ENCODE results near the gene C12orf76.
"Not testable (repeated sequence)": the region's sequence is repeated elsewhere in the genome, so short reads cannot be mapped to it uniquely, and the experiment has no call there.

Gene C12orf76, protein sequence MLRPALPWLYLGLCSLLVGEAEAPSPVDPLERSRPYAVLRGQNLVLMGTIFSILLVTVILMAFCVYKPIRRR

DNA sequence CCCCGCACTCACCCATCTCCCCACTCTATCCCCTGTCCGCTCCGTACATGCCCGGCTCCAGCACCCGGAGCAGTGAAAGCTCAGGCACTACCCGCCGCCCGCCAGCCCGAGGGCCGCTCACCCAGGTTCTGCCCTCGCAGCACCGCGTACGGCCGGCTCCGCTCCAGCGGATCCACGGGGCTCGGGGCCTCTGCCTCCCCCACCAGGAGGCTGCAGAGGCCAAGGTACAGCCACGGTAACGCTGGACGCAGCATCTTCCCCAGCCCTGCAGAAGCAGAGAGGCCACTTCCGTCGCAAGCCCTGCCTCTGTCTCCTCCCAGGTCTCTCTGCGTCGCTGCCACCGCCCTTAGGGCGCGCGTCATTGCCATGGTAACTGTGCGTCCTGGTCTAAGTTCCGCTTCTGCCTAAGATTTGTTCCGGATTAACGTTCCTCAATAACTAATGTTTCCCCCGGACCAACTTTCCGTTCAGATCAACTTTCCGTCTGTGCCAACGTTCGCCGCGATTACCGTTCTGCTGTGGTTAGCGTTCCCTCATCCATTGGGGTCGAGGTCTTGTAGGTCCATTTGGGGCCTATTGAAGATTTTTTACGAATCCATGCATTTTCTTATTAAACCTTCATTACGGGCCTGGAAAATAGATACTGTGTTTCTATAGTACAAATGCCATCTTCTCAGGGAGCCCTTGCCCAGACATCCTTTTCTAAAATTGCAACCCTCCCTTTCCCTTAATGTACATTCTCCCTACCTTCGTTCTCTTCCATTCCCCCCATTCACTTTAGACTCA, at the start of gene C12orf76:
Gene C12orf76, minus strand, starts transcription at position 281 of the 786 bp plus-strand sequence. Its CDS starts 27 bp downstream, at position 254.
- peak within 1 kb of the TSS; percentile 93 for H3K4me3 Mint-ChIP-seq
- intact Hi-C loops (cut with micrococcal nuclease) = loop anchor here (2.0 kb wide), 1 partner anchor 30 kb away; no protein-coding TSS in a partner anchor
- H3K27me3 Mint-ChIP-seq = no peaks in the 10 kb centered on the region
- no peaks in the 10 kb centered on the region for H3K9me3 Mint-ChIP-seq
- peak within 1 kb of the TSS; percentile 98 for H3K27ac Mint-ChIP-seq
- peaks cover 20% of the 10 kb centered on the region for H3K36me3 Mint-ChIP-seq (ENCODE audit: low read depth)
- peaks cover 43% of the 10 kb centered on the region for H3K4me1 Mint-ChIP-seq (ENCODE audit: low read depth)

GRCh38 chr12:110093631-110094311, 45.4 kb upstream of the C12orf76 start:
- Mint-ChIP-seq H3K36me3 (ENCODE audit: low read depth) (no peaks in the 10 kb centered on the region), H3K4me1 (ENCODE audit: low read depth) (peaks cover 18% of the 10 kb centered on the region), H3K9me3 (no peaks in the 10 kb centered on the region), H3K27me3 (no peaks in the 10 kb centered on the region), H3K4me3 (no peak overlapping the region), H3K27ac (no peak overlapping the region)
- intact Hi-C loops (cut with micrococcal nuclease) = no loop called here

GRCh38 chr12:110091136-110091711, 42.9 kb upstream of the C12orf76 start:
- Mint-ChIP-seq H3K4me3 (no peak overlapping the region), H3K27ac (no peak overlapping the region), H3K4me1 (ENCODE audit: low read depth) (peaks cover 38% of the 10 kb centered on the region), H3K36me3 (ENCODE audit: low read depth) (no peaks in the 10 kb centered on the region), H3K27me3 (no peaks in the 10 kb centered on the region), H3K9me3 (no peaks in the 10 kb centered on the region)
- intact Hi-C loops (cut with micrococcal nuclease) = no loop called here

DNA sequence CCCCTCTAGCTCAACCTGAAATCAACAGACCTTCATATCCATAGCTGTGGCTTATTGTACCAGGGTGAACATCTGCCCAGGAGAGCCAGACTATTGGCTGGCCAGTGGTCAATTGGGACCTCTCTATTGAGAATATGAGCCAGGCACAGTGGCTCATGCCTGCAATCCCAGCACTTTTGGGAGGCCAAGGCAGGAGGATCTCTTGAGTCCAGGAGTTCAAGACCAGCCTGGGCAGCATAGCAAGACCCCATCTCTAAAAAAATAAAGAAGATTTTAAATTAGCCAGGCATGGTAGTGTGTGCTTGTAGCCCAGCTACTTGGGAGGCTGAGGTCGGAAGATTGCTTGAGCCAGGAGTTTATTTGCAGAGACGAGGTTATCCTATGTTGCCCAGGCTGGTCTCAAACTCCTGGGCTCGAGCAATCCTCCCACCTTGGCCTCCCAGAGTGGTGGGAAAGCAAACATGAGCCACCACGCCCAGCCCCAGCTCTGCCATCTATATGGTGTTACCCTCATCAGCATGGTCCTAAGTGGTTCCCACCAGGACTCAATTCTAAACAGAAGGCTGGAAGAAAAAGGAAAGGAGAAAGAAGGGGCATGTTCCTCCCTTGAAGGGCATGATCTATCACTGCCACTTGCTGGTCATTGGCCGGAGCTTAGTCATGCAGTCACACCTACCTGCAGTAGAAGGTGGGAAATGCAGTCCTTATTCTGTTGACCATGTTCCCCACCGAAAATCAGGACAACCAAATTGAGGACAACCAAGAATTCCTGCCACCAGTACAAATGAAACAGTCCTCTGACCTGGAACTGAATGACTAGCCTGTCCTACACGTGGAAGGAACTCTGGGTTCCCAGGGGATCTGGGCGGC, 42.2 kb upstream of the C12orf76 start:
- Mint-ChIP-seq H3K36me3 (ENCODE audit: low read depth) (no peaks in the 10 kb centered on the region), H3K27me3 (no peaks in the 10 kb centered on the region), H3K4me3 (no peak overlapping the region), H3K27ac (no peak overlapping the region), H3K4me1 (ENCODE audit: low read depth) (peaks cover 46% of the 10 kb centered on the region), H3K9me3 (no peaks in the 10 kb centered on the region)
- intact Hi-C loops (cut with micrococcal nuclease) = no loop called here

- Mint-ChIP-seq H3K27ac (peak overlapping the region; percentile 81), H3K9me3 (no peaks in the 10 kb centered on the region), H3K4me3 (peak overlapping the region; percentile 52), H3K4me1 (ENCODE audit: low read depth) (peaks cover 53% of the 10 kb centered on the region), H3K36me3 (ENCODE audit: low read depth) (no peaks in the 10 kb centered on the region), H3K27me3 (no peaks in the 10 kb centered on the region)
- intact Hi-C loops (cut with micrococcal nuclease) = no loop called here
Observed at GRCh38 chr12:110088936-110089335, 40.6 kb upstream of the C12orf76 start.

DNA sequence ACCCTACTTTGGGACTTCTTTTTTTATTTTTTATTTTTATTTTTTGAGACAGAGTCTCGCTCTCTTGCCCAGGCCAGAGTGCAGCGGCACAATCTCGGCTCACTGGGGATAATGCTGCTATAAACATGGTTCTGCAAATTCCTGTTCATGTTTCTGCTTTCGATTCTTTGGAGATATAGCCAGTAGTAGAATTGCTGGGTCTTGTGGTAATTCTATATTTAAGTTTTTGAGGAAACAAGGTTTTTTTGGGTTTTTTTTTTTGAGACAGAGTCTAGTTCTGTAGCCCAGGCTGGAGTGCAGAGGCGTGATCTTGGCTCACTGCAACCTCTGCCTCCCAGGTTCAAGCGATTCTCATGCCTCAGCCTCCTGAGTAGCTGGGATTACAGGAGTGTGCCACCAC, 39.9 kb upstream of the C12orf76 start:
- Mint-ChIP-seq H3K27ac (peak overlapping the region; percentile 81), H3K4me1 (ENCODE audit: low read depth) (peaks cover 53% of the 10 kb centered on the region), H3K4me3 (peak overlapping the region; percentile 37)
- H3K36me3 Mint-ChIP-seq (ENCODE audit: low read depth); intact Hi-C loops (cut with micrococcal nuclease); H3K27me3 Mint-ChIP-seq; H3K9me3 Mint-ChIP-seq: not testable (repeated sequence)

GRCh38 chr12:110084314-110085015, 36.1 kb upstream of the C12orf76 start:
- intact Hi-C loops (cut with micrococcal nuclease) = no loop called here
- Mint-ChIP-seq H3K4me1 (ENCODE audit: low read depth) (peaks cover 61% of the 10 kb centered on the region), H3K4me3 (no peak overlapping the region), H3K27me3 (no peaks in the 10 kb centered on the region), H3K27ac (peak overlapping the region; percentile 6), H3K9me3 (peaks cover 7% of the 10 kb centered on the region), H3K36me3 (ENCODE audit: low read depth) (peaks cover 5% of the 10 kb centered on the region)

DNA sequence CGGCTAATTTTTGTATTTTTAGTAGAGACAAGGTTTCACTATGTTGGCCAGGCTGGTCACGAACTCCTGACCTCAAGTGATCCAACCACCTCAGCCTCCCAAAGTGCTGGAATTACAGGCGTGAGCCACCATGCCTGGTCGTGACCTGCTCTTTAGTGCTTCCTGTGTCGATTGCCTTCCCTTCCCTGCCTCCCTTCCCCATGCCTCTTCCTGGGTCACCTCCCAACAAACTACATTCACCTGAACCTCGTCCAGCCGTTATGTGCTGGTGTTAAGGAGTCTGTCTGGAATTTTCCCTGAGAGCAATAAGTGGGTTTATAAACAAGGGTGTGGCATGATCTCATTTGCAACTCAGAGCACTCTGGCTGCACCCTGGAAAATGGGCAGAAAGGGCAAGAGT, 32.1 kb upstream of the C12orf76 start:
- H3K9me3 Mint-ChIP-seq = peaks cover 7% of the 10 kb centered on the region
- H3K27ac Mint-ChIP-seq = peak overlapping the region; percentile 91
- H3K4me3 Mint-ChIP-seq = no peak overlapping the region
- intact Hi-C loops (cut with micrococcal nuclease) = no loop called here
- no peaks in the 10 kb centered on the region for H3K27me3 Mint-ChIP-seq
- H3K4me1 Mint-ChIP-seq (ENCODE audit: low read depth) = peaks cover 35% of the 10 kb centered on the region
- H3K36me3 Mint-ChIP-seq (ENCODE audit: low read depth) = peaks cover 5% of the 10 kb centered on the region

GRCh38 chr12:110079477-110080400, 31.4 kb upstream of the C12orf76 start:
- no peaks in the 10 kb centered on the region for H3K27me3 Mint-ChIP-seq
- peak overlapping the region; percentile 91 for H3K27ac Mint-ChIP-seq
- peaks cover 7% of the 10 kb centered on the region for H3K9me3 Mint-ChIP-seq
- H3K36me3 Mint-ChIP-seq (ENCODE audit: low read depth) = peaks cover 5% of the 10 kb centered on the region
- intact Hi-C loops (cut with micrococcal nuclease) = loop anchor here (2.0 kb wide), 1 partner anchor 31 kb away; the partner anchor contains the start of gene C12orf76
- peaks cover 42% of the 10 kb centered on the region for H3K4me1 Mint-ChIP-seq (ENCODE audit: low read depth)
- peak overlapping the region; percentile 63 for H3K4me3 Mint-ChIP-seq

GRCh38 chr12:110077800-110078199, 29.5 kb upstream of the C12orf76 start:
- Mint-ChIP-seq H3K27me3 (no peaks in the 10 kb centered on the region), H3K27ac (no peak overlapping the region), H3K36me3 (ENCODE audit: low read depth) (peaks cover 5% of the 10 kb centered on the region), H3K9me3 (peaks cover 7% of the 10 kb centered on the region), H3K4me1 (ENCODE audit: low read depth) (peaks cover 51% of the 10 kb centered on the region), H3K4me3 (no peak overlapping the region)
- intact Hi-C loops (cut with micrococcal nuclease) = loop anchor here (2.0 kb wide), 1 partner anchor 29 kb away; the partner anchor contains the start of gene C12orf76

GRCh38 chr12:110075880-110076279, 27.6 kb upstream of the C12orf76 start:
- H3K27me3 Mint-ChIP-seq = no peaks in the 10 kb centered on the region
- intact Hi-C loops (cut with micrococcal nuclease) = no loop called here
- H3K4me1 Mint-ChIP-seq (ENCODE audit: low read depth) = peaks cover 49% of the 10 kb centered on the region
- H3K4me3 Mint-ChIP-seq = no peak overlapping the region
- H3K36me3 Mint-ChIP-seq (ENCODE audit: low read depth) = peaks cover 5% of the 10 kb centered on the region
- H3K9me3 Mint-ChIP-seq = peaks cover 7% of the 10 kb centered on the region
- H3K27ac Mint-ChIP-seq = no peak overlapping the region

GRCh38 chr12:110074089-110074488, 25.8 kb upstream of the C12orf76 start:
- H3K4me1 Mint-ChIP-seq (ENCODE audit: low read depth) = peaks cover 33% of the 10 kb centered on the region
- intact Hi-C loops (cut with micrococcal nuclease) = no loop called here
- no peaks in the 10 kb centered on the region for H3K27me3 Mint-ChIP-seq
- no peak overlapping the region for H3K4me3 Mint-ChIP-seq
- no peak overlapping the region for H3K27ac Mint-ChIP-seq
- no peaks in the 10 kb centered on the region for H3K9me3 Mint-ChIP-seq
- H3K36me3 Mint-ChIP-seq (ENCODE audit: low read depth) = no peaks in the 10 kb centered on the region

Data from dendritic cell treated with granulocyte-macrophage colony-stimulating factor and Interleukin-4, amounts not matched to agents 40 ng/mL and 50 ng/mL, for 4 days (primary cell).